C1 segment of cervical spinal cord (tissue), 14 donors: ENCODE measurements around the gene LENEP.

Experiments used
- DNase-seq, 14 donors: peaks; one replicate each; lab custom pipeline; 2025; lab: John Stamatoyannopoulos, UW

The LENEP gene

GRCh38 chr1:154998818-154999570, 5.6 kb downstream of the LENEP start:
- peak in 10 of 14 donors; percentile 16 to 62 (median 42) for DNase-seq

GRCh38 chr1:154999571-155000410, 6.4 kb downstream of the LENEP start:
- DNase-seq, result peak in 3 of 14 donors; percentile 39 to 60 (median 56)

- peak in 3 of 14 donors; percentile 47 to 80 (median 78) for DNase-seq
Observed at GRCh38 chr1:155000411-155000725, 7.0 kb downstream of the LENEP start.

GRCh38 chr1:155000726-155001424, 7.5 kb downstream of the LENEP start:
- peak; percentile 81 to 96 (median 92) for DNase-seq

- no peak for DNase-seq
Observed at GRCh38 chr1:155001425-155001674, 8.0 kb downstream of the LENEP start.

- DNase-seq, result peak; percentile 95 to 100 (median 98)
Observed at GRCh38 chr1:155001675-155002463, 8.5 kb downstream of the LENEP start.

GRCh38 chr1:155002464-155003226, 9.3 kb downstream of the LENEP start, which contains the start of gene ZBTB7B:
ZBTB7B (plus strand) TSS chr1:155002802; CDS start chr1:155014661, 11,859 bp downstream.
- DNase-seq, result peak in 7 of 14 donors; percentile 50 to 91 (median 66)

- DNase-seq, result peak in 7 of 14 donors; percentile 41 to 79 (median 64)
Observed at GRCh38 chr1:155003227-155003765, 9.9 kb downstream of the LENEP start.

GRCh38 chr1:155003766-155004351, 10.5 kb downstream of the LENEP start:
- peak in 12 of 14 donors; percentile 51 to 89 (median 61) for DNase-seq

- peak in 7 of 14 donors; percentile 48 to 81 (median 65) for DNase-seq
Observed at GRCh38 chr1:155004352-155005075, 11.1 kb downstream of the LENEP start.

GRCh38 chr1:155005076-155006011, 12.0 kb downstream of the LENEP start:
- peak in 11 of 14 donors; percentile 53 to 83 (median 71) for DNase-seq

GRCh38 chr1:155006601-155007101, 13.3 kb downstream of the LENEP start:
- peak in 7 of 14 donors; percentile 31 to 71 (median 52) for DNase-seq

- DNase-seq, result peak in 9 of 14 donors; percentile 25 to 77 (median 52)
Observed at GRCh38 chr1:155007251-155007828, 14.0 kb downstream of the LENEP start.

- DNase-seq, result peak in 8 of 14 donors; percentile 22 to 67 (median 50)
Observed at GRCh38 chr1:155008015-155008941, 14.9 kb downstream of the LENEP start.

- DNase-seq, result peak in 2 of 14 donors; percentile 16 to 34
Observed at GRCh38 chr1:155009221-155009711, 15.9 kb downstream of the LENEP start.

- DNase-seq, result no peak
Observed at GRCh38 chr1:155009742-155010141, 16.4 kb downstream of the LENEP start.
